Activated CD4-positive, alpha-beta T cell treated with anti-CD3 and anti-CD28 coated beads, Interleukin-2, amount 10 ng/mL, durations not matched to agents 7 days and 5 days (primary cell): ENCODE measurements around the gene ATG10. TPM values are rescaled to one million over a fixed set of nuclear protein-coding genes. Genes with fewer than 3 reads are reported as not detected.

ENCODE experiments used
- CTCF ChIA-PET: fragments of 350-600 bp; sonication (Branson Sonifier 250); formaldehyde crosslinking; loops from one replicate; lab custom pipeline; 2021; ENCODE audit warnings: antibody characterized with exemption; lab: Charles Lee
- POLR2A ChIA-PET: fragments of 350-600 bp; sonication (Branson Sonifier 250); formaldehyde crosslinking; loops from one replicate; lab custom pipeline; 2021; ENCODE audit warnings: antibody characterized with exemption; lab: Charles Lee
- DNase-seq: peaks from one replicate; pipeline ENCODE4 v3.0.0-alpha.2; 2020
- H3K27ac Mint-ChIP-seq: one replicate; pipeline ENCODE4 v1.8.0; 2021; ENCODE audit warnings: mild to moderate bottlenecking, moderate library complexity, mixed read lengths
- H3K27me3 Mint-ChIP-seq: one replicate; pipeline ENCODE4 v1.8.0; 2021; ENCODE audit warnings: mixed read lengths
- H3K36me3 Mint-ChIP-seq: one replicate; pipeline ENCODE4 v1.8.0; 2021; ENCODE audit warnings: low read depth, mixed read lengths
- H3K4me1 Mint-ChIP-seq: one replicate; pipeline ENCODE4 v1.8.0; 2021; ENCODE audit warnings: mixed read lengths
- H3K4me3 Mint-ChIP-seq: one replicate; pipeline ENCODE4 v1.8.0; 2021; ENCODE audit warnings: mild to moderate bottlenecking, moderate library complexity, mixed read lengths
- H3K9me3 Mint-ChIP-seq: one replicate; pipeline ENCODE4 v1.8.0; 2021; ENCODE audit warnings: mixed read lengths
- total RNA-seq, 2 experiments: library from RNA; stranded (reverse); gene quantifications; one replicate each; pipeline ENCODE4 v1.2.3, GENCODE V29; 2021

The ATG10 gene
- total RNA-seq, 2 experiments from 2014 or later = 6.6 to 9.4 TPM

- no peaks in the 10 kb centered on the region for H3K36me3 Mint-ChIP-seq
- CTCF ChIA-PET = no interaction called here
- POLR2A ChIA-PET = no interaction called here
- no peaks in the 10 kb centered on the region for H3K27me3 Mint-ChIP-seq
- H3K4me3 Mint-ChIP-seq = no peak overlapping the region
- DNase-seq = no peak
- H3K9me3 Mint-ChIP-seq = no peaks in the 10 kb centered on the region
- no peaks in the 10 kb centered on the region for H3K4me1 Mint-ChIP-seq
- H3K27ac Mint-ChIP-seq = no peak overlapping the region
These were observed 324.2 kb downstream of the ATG10 start for GRCh38 chr5:82295959-82296531.

DNA sequence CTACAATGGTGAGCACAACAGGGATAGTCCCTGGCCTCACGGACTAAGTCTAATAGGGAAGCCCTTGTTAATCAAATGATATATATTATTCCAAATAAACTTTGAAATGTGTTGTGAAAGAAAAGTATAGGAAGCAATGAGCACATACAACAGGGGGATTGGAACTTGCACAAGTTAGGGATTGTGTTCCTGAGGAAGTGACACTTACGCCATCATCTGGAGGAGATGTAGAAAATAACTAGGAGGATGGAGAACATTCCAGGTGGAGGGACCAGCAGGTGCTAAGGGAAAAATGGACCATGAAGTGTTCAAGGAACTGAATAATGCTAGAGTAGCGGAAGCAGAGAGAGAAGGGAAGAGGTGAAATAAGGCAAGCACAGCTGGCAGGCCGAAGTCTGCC, 325.1 kb downstream of the ATG10 start:
- POLR2A ChIA-PET = no interaction called here
- CTCF ChIA-PET = interaction anchor here (0.7 kb wide), 1 partner anchor 9 kb away, joined by 3 read pairs; no protein-coding TSS in a partner anchor
- Mint-ChIP-seq H3K27ac (no peak overlapping the region), H3K27me3 (no peaks in the 10 kb centered on the region), H3K4me1 (no peaks in the 10 kb centered on the region), H3K36me3 (no peaks in the 10 kb centered on the region), H3K4me3 (no peak overlapping the region), H3K9me3 (no peaks in the 10 kb centered on the region)
- no peak for DNase-seq

- no peak overlapping the region for H3K27ac Mint-ChIP-seq
- no peak for DNase-seq
- H3K36me3 Mint-ChIP-seq = no peaks in the 10 kb centered on the region
- ChIA-PET POLR2A (interaction anchor here (0.6 kb wide), 1 partner anchor 10 kb away, joined by 3 read pairs; no protein-coding TSS in a partner anchor), CTCF (interaction anchor here (0.7 kb wide), 1 partner anchor 10 kb away, joined by 3 read pairs; no protein-coding TSS in a partner anchor)
- no peaks in the 10 kb centered on the region for H3K9me3 Mint-ChIP-seq
- no peaks in the 10 kb centered on the region for H3K27me3 Mint-ChIP-seq
- no peak overlapping the region for H3K4me3 Mint-ChIP-seq
- H3K4me1 Mint-ChIP-seq = no peaks in the 10 kb centered on the region
These were observed 325.9 kb downstream of the ATG10 start for GRCh38 chr5:82297711-82298110.

DNA sequence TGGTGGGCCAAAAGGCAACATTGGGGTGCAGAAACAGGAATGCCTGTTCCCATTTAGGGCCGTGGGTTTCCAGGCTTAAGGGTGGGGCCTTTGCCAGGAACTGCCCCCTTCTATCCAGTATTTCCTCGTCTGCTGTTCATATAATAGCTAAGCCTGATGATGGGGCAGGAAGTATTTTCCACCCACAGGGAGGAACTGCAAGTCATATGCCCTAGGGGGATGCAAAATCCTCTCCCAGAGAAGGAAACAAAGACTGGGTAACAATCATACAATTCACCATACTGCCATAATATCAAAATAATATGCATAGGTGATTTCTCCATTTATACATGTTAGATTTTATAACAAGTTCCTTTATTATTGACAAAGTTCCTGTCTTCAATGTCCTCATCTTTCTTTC, 326.8 kb downstream of the ATG10 start:
- POLR2A ChIA-PET = no interaction called here
- Mint-ChIP-seq H3K4me3 (no peak overlapping the region), H3K4me1 (no peaks in the 10 kb centered on the region), H3K27me3 (no peaks in the 10 kb centered on the region), H3K9me3 (no peaks in the 10 kb centered on the region), H3K27ac (no peak overlapping the region), H3K36me3 (no peaks in the 10 kb centered on the region)
- CTCF ChIA-PET = no interaction called here
- DNase-seq = no peak

- ChIA-PET CTCF (no interaction called here), POLR2A (no interaction called here)
- Mint-ChIP-seq H3K4me1 (no peaks in the 10 kb centered on the region), H3K4me3 (no peak overlapping the region), H3K9me3 (no peaks in the 10 kb centered on the region), H3K27me3 (no peaks in the 10 kb centered on the region), H3K27ac (no peak overlapping the region), H3K36me3 (no peaks in the 10 kb centered on the region)
- DNase-seq = no peak
These were observed 329.4 kb downstream of the ATG10 start for GRCh38 chr5:82301190-82301589.

Other genes starting within 250 kb of the ATG10 start
- 10 to 100 TPM; 48.2 to 50.6 TPM for gene SSBP2, start 220.9 kb upstream of the ATG10 start, total RNA-seq